Astrocyte of the cerebellum (primary cell): Measurements from ENCODE around the gene RNU5B-1.

Source experiments
- DNase-seq: peaks from one replicate; pipeline ENCODE4 v3.0.0-alpha.2; 2011; ENCODE audit warnings: low read depth
- H3K4me3 ChIP-seq: 2 replicates; pipeline ENCODE4 v1.5.1; 2011; ENCODE audit warnings: mild to moderate bottlenecking, low read depth, low read length, moderate library complexity
- in situ Hi-C: cut with HindIII; loops from 2 replicates; pipeline ENCODE4 v1.10.0; 2017; ENCODE audit warnings: low sequenced_read_pairs
- TF ChIP-seq, protein P1 (sequence below): IDR thresholded peaks from 2 replicates; pipeline ENCODE4 v1.5.1; 2012; ENCODE audit warnings: low read length, low read depth, moderate library complexity, mild to moderate bottlenecking; ENCODE audit errors: missing control alignments

Gene RNU5B-1

DNA sequence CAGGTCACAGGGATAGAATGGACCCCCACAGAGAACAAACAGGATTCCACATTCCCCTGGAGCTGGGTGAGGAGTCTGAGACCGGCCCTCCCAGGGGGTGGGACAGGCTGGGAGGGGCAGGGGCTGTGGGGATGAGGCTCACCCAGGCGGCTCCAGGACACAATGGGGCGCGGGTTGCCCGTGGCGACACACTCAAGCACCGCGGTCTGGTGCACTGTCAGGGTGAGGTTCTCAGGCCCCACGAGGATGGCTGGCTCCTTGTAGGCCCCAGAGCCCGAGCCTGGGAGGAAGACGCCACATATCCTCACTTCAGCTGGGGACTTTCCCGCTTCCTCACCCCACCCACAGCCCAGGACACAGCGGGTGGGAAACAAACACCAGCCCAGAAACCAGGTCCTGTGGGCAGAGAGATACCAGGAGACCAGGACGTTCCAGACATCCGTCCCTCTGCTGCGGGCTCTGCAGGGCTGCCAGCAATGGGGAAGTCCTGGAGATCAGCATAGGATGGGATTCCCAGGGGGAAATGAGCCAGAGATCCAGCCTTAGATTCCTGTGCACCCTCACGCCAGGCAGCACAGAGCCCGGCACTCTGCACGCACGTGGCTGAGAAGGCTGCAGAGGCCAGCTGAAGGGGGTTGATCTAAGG lies 30.2 kb downstream of the RNU5B-1 start:
- no peak for DNase-seq
- in situ Hi-C loops, result no loop called here
- no peak overlapping the region for H3K4me3 ChIP-seq
- TF ChIP-seq, protein P1, sequence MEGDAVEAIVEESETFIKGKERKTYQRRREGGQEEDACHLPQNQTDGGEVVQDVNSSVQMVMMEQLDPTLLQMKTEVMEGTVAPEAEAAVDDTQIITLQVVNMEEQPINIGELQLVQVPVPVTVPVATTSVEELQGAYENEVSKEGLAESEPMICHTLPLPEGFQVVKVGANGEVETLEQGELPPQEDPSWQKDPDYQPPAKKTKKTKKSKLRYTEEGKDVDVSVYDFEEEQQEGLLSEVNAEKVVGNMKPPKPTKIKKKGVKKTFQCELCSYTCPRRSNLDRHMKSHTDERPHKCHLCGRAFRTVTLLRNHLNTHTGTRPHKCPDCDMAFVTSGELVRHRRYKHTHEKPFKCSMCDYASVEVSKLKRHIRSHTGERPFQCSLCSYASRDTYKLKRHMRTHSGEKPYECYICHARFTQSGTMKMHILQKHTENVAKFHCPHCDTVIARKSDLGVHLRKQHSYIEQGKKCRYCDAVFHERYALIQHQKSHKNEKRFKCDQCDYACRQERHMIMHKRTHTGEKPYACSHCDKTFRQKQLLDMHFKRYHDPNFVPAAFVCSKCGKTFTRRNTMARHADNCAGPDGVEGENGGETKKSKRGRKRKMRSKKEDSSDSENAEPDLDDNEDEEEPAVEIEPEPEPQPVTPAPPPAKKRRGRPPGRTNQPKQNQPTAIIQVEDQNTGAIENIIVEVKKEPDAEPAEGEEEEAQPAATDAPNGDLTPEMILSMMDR, result no peak

DNA sequence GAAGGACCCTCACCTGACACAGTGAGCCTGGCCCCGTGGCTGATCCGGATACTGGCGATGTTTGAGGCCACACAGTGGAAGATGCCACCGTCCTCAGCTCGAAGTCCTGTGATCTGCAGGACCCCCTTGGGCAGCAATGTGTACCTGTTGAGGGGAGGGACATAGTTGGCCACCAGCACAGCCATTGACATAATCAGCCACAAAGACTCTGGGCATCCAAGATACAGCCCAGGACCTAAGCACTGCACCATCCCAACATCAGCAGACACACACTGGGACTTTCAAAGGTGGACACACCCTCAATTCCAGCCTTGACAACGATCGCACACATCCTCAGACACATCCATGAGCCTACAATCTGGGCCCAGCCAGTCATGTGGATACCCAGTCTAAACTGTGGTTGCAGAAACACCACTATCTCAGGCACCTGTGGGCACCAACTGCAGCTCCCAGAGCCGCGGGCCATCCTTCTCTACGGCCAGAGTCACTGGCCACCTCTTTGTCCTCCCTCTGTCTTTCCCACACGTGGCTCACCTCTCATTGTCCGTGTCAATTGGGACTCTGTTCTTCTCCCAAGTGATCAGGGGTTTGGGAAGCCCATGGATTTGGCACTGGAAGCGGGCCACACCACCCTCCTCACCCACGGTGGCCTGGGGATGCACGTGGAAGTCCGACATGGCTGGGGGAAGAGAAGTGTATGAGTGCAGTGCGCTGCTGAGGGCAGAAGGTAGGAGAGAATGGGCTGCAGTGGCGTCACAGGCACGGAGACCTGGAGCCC lies 31.0 kb downstream of the RNU5B-1 start:
- TF ChIP-seq, protein P1, result no peak
- no peak for DNase-seq
- no peak overlapping the region for H3K4me3 ChIP-seq
- in situ Hi-C loops, result no loop called here

- H3K4me3 ChIP-seq, result no peak overlapping the region
- TF ChIP-seq, protein P1, result no peak
- no peak for DNase-seq
- in situ Hi-C loops, result no loop called here
Measured at GRCh38 chr15:65336493-65337435, 32.3 kb downstream of the RNU5B-1 start.

DNA sequence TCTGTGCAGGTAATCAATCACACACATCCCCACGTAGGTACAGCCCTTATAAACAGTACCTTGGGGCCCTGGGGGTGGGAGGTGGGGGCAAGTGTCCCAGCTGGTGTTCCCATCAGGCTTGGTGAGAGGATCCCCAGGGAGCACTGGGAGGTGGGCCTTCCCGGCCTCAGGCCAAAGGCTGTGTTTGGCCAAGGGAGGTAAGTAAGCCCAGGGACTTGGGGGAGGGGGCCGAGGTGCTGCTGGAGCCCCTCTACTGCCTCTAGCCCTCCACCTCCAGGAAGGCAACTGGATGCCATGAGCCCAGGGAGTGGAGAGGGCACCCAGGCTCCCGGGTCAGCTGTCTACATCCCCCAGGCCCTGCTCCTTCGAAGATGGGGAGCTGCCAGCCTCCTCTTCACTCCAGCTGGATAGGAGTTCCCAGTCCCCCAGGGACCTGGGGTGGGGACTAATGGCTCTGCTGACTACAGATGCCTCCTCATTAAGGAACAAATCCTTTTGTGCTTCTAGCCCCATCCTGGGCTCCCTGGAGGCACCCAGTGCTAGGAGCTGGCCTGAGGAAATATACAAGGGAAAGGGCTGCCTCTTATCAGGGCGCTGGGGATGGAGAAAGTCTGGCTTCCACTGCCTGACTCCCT lies 33.1 kb downstream of the RNU5B-1 start:
- no peak for DNase-seq
- TF ChIP-seq, protein P1, result no peak
- H3K4me3 ChIP-seq, result no peak overlapping the region
- in situ Hi-C loops, result no loop called here

GRCh38 chr15:65338366-65338765 lies 33.9 kb downstream of the RNU5B-1 start:
- in situ Hi-C loops, result no loop called here
- H3K4me3 ChIP-seq, result no peak overlapping the region
- DNase-seq, result no peak
- TF ChIP-seq, protein P1, result no peak

GRCh38 chr15:65338823-65339222 lies 34.3 kb downstream of the RNU5B-1 start:
- H3K4me3 ChIP-seq, result no peak overlapping the region
- no peak for DNase-seq
- in situ Hi-C loops, result no loop called here
- TF ChIP-seq, protein P1, result no peak
